HG02610 (cell line): ENCODE results near the gene IRS2.
A peak's percentile ranks its signal among the peaks of the same experiment; 100 is the strongest.
"Not testable (repeated sequence)": the region's sequence is repeated elsewhere in the genome, so short reads cannot be mapped to it uniquely, and the experiment has no call there.

Source experiments
- ATAC-seq: cut with Tn5 transposase; IDR thresholded peaks from one replicate; pipeline ENCODE4 v1.9.1; 2021; ENCODE audit warnings: mild to moderate bottlenecking, moderate library complexity; ENCODE audit not compliant: unreplicated experiment

Gene IRS2, protein sequence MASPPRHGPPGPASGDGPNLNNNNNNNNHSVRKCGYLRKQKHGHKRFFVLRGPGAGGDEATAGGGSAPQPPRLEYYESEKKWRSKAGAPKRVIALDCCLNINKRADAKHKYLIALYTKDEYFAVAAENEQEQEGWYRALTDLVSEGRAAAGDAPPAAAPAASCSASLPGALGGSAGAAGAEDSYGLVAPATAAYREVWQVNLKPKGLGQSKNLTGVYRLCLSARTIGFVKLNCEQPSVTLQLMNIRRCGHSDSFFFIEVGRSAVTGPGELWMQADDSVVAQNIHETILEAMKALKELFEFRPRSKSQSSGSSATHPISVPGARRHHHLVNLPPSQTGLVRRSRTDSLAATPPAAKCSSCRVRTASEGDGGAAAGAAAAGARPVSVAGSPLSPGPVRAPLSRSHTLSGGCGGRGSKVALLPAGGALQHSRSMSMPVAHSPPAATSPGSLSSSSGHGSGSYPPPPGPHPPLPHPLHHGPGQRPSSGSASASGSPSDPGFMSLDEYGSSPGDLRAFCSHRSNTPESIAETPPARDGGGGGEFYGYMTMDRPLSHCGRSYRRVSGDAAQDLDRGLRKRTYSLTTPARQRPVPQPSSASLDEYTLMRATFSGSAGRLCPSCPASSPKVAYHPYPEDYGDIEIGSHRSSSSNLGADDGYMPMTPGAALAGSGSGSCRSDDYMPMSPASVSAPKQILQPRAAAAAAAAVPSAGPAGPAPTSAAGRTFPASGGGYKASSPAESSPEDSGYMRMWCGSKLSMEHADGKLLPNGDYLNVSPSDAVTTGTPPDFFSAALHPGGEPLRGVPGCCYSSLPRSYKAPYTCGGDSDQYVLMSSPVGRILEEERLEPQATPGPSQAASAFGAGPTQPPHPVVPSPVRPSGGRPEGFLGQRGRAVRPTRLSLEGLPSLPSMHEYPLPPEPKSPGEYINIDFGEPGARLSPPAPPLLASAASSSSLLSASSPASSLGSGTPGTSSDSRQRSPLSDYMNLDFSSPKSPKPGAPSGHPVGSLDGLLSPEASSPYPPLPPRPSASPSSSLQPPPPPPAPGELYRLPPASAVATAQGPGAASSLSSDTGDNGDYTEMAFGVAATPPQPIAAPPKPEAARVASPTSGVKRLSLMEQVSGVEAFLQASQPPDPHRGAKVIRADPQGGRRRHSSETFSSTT (N-terminal part only)

DNA sequence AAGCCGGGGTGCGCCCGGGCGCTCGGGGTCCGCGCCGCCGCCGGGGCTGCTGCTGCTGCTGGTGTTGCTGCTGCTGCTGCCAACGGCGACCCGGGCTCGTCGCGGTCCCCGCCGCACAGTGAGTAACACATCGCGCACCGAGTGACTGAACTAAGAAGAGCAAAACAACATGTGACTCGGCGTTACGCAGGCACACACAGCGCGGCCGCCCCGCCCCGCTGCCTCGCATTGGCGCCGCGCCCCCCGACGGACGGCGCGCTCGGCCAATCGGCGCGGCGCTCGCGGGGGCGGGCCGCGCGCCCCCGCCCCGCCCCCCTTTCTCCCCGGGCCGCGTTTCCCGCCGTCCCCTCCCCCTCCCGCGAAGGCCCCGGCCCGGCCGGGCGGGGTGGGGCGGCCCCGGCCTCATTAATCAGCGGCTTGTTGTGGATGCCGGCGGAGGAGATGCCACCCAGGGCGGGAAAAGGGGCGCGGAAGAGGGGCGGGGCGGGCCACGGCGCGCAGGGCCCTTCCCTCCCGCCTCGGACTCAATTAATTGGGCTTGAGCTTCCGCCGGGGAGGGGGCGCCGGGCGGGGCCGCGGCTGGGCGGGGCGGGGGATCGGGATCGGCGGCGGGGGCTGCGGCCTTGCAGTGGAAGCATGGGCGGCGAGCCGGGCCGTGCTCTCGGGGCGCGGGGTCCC lies at the start of gene IRS2:
Gene IRS2, minus strand, starts transcription at position 127 of the 678 bp plus-strand sequence. CDS start 530 bp downstream, outside the sequence.
- peak; percentile 99 for ATAC-seq

- no peak for ATAC-seq
These were observed 48.8 kb upstream of the IRS2 start for GRCh38 chr13:109834973-109835720.

DNA sequence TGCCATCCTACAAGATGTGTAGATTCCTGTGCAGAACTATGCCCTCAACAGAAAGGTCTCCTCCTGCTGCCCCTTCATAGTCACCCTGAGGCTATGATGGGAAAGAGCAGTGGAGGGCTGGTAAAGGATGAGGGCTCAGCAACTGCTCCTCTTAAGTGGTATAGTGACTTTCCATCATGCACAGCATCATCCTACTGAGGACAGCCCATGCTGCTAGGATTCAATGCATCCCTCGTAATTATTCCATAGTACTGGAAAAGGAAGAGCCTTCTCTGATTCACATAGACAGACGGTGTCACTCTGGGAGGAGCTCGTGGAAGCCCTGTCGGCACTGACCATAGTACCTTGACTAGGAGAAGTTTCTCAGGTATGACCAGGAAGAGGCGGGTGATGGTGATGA lies 47.6 kb upstream of the IRS2 start:
- no peak for ATAC-seq

- no peak for ATAC-seq
These were observed 46.7 kb upstream of the IRS2 start for GRCh38 chr13:109833071-109833470.

- not testable (repeated sequence) for ATAC-seq
These were observed 42.4 kb upstream of the IRS2 start for GRCh38 chr13:109828591-109829316.

GRCh38 chr13:109823201-109823600 lies 36.8 kb upstream of the IRS2 start:
- ATAC-seq, result not testable (repeated sequence)

DNA sequence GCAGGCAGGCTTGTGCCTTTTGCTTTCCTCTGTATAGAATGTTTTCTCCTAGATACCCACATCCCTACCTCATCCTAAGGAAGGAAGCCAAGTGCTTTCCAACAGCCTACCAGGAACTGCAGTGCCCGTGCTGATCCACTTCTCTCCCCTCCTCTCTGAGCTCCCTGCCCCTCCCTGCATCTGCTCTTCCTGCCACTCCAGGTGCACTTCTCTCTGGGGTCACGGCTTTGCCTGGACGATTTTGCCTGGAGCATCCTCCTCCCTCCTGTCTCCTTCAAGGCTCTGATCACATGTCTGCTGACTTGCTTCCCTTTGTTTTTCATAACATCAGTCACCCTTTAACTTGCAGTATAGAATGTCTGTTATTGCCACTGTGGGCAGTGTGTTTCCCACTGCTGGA lies 34.7 kb upstream of the IRS2 start:
- ATAC-seq, result no peak

DNA sequence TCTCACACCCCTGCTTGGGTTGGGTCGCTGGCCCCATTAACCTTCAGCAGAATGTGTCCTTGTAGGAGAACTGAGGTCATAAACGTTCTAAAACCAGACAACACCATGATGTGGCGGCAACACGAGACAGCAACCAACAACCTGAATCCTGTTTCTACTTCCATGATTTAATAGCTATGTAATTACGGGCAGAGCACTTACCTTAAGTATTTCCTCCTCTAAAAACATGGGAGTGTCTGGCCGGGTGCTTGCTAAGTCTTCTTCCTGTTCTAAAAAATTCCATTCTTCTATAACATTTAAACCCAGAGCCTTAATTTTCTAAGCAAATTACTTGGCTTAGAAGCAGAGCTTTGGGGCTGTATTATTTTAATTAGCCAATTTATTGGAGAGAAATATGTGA lies 33.5 kb upstream of the IRS2 start:
- no peak for ATAC-seq

DNA sequence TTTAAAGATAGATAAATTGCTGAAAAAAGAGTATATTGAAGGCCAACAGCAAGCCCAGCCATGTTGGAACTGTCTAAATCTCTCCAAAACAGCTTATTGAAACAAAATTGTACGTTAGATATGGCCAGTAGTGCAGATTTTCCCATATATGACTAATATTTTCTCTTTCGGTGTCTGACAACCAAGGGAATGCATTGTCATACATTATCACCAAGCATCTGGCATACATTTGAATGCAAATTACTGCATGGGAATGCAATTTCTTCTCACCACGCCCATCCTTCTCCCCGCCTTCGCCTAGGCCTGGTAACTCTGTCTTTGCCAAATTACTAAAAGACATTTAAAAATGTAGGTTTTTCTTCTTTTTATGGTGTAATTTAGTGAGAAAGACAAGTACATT lies 32.5 kb upstream of the IRS2 start:
- ATAC-seq, result no peak

DNA sequence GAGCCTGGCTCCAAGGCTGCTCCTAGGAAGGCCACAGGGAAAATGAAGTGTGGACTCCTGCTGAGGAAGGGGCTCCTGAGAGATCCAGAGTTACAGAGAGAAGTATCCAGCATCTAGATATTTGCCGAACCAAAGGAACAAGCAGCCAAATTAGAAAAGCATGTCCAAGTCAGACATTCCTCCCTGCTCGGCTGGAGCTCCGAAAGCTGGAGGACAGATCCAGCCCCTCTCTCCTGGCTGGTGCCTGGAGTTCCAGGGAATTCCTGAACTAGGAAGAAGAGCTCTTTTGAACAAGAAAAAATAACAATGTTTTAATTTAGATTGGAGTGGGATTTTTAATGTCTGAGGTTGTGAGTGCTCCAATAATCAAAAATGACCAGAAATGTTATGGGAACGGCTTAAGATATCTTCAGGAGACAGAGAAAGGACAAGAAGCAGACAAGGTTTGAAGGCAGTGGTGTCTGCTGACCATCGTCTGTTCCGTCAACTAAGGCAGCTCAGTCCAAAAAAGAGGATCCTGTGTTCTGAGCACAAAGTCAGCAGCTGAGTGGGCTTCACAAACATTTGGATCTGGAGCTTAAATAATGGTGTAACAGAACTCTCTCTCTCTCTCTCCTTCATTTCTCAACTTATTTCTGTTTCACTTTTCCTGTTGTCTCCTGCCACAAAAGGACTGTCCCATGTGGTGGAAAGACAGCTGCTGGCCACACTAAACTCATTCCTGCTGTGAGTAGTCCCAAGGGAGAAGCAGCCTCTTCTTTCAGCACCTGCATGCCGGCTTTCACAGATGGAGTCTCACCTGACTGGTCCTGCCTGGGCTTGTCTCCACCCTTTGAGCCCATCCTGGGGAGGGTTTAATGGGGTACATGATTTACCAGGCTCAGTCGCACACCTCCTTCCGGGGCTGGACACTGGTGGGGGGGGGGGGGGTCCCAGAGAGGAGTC lies 31.5 kb upstream of the IRS2 start:
- ATAC-seq, result no peak

GRCh38 chr13:109816808-109817203 lies 30.4 kb upstream of the IRS2 start:
- no peak for ATAC-seq

DNA sequence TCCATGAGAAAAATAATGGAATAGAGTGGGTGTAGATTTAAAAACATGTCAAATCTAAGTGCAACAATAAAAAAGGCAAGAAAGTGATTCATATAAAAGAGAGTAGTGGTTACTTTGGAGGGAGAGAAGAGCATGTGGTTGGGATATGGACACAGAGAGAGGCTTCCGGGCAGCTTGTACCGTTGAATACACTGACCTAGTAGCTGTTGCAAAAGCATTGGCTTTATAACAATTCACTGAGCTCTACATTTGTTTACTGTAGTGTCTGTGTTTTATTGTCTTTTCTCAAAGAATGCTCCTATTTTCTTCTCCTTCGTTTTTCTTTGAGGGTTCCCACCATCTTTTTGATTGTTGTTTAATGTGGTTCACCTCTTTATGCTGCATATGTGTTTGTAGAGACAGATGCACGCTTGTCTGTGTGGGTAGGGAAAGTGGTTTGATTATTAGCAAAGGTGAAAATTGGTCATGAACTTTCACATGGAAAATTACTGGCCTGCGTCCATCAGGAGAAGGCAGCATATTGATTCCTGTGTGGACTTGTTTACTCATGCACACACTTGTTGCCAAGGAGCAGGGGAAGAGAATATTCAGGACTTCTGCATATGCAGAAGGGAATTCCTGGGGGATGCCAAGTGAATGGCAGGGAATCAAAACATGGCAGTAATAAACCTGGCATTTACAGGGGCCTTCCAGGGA lies 29.9 kb upstream of the IRS2 start:
- ATAC-seq, result no peak

GRCh38 chr13:109815651-109816050 lies 29.3 kb upstream of the IRS2 start:
- ATAC-seq, result no peak

GRCh38 chr13:109813663-109814062 lies 27.3 kb upstream of the IRS2 start:
- no peak for ATAC-seq

- ATAC-seq, result no peak
These were observed 26.0 kb upstream of the IRS2 start for GRCh38 chr13:109812382-109812781.

DNA sequence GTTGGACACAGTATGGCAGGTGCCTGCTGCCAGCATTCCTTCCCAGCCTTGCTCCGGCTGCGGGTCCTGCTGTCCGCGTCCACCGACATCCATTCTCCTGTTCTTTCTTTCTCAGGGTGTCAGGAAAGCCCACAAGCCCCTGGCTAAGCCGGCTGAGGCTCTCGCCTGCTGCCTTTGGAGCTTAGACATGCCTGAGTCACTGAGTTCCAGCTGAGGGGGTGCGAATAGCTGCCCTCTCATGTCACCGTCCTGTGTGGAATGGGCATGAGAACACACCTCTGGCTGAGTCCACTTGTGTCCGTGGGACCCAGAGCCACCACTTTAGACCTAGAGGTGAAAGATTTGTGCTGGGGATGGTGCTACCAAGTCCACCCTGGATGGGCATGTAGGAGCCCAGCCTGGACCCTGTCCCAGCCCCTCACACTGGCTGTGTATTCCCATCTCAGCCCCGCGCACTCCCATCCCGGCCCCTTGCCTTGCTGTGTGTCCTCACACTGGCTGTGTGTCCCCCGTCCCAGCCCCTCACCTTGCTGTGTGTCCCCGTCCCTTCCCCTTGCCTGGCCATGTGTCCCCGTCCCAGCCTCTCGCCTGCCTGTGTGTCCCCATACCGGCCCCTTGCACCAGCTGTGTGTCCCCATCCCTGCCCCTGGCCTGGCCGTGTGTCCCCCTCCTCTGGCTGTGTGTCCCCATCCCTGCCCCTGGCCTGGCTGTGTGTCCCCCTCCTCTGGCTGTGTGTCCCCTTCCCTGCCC lies 24.6 kb upstream of the IRS2 start:
- no peak for ATAC-seq
